DMS79 treated with DMSO at 0.1 percent for 48 hours (cell line): ENCODE results near the gene UST.
A peak's percentile ranks its signal among the peaks of the same experiment; 100 is the strongest.
"Not testable (repeated sequence)": the region's sequence is repeated elsewhere in the genome, so short reads cannot be mapped to it uniquely, and the experiment has no call there.

Experiments used
- DNase-seq: peaks from one replicate; lab custom pipeline; 2025; lab: John Stamatoyannopoulos, UW

The UST gene

GRCh38 chr6:148765898-148766808 lies 19.3 kb downstream of the UST start:
- DNase-seq, result peak; percentile 33

DNA sequence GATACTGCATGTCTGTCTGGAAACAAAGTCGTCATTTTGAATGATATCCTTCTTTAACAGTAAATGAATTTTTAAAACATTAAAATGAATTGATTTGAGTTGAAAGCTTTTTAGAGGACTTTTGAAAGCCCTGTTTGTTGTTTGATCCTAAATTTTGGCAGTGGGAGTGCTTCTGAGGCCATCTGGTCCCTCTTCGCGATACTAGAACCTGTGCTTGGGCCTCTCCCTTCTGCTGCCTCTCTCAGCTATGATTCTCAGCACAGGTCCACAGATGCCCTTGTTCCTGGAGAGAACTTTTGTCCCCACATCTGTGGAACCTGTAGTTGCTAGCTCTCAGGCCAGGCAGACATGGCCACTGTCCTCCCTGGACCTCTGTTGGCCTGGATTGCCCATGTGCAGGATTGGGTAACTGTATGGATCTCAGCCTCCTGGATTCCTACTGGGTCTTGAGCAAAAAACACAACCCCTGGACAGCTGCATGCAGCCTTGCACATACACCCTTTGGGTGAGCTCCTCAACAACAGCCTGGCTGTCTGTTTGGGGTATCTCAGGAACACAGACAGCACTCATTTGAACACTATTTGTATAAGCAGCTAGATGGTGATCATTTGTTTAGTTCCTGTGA lies 21.9 kb downstream of the UST start:
- no peak for DNase-seq

DNA sequence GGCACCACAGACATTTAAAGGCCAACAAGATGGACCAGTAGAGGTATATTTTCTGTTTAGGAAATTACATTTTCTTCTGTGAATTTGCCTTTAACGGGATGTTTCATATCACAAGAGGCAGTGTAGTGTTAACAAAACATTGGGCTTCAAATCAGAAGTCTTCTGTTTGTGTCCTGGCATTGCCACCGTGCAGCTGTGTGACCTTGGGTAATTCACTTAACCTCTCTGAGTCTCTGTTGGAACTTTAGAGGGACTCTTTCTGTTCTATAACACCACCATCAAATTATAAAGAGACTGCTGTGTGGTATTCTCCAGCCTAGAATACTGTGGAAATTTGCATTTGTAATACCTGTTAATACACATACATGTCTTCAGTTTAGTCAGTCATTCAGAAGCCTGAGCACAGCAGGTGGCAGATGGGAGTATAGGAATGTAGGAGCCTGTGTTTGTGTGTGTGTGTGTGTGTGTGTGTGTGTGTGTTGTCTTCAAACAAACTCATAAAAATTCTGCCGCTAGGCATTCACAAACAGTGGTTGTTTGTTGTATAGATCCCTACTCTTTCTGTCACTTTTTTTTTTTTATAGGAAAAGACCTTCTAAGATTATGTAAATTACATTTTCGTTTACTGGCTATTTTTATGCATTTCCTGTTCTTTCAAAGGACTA lies 22.6 kb downstream of the UST start:
- DNase-seq, result no peak

GRCh38 chr6:148770408-148771211 lies 23.8 kb downstream of the UST start:
- DNase-seq, result no peak

- peak; percentile 77 for DNase-seq
Observed at GRCh38 chr6:148771212-148771601, 24.4 kb downstream of the UST start.

GRCh38 chr6:148771896-148772554 lies 25.2 kb downstream of the UST start:
- peak; percentile 52 for DNase-seq

GRCh38 chr6:148775161-148775560 lies 28.3 kb downstream of the UST start:
- DNase-seq, result no peak

- DNase-seq, result no peak
Observed at GRCh38 chr6:148776321-148777308, 29.8 kb downstream of the UST start.

DNA sequence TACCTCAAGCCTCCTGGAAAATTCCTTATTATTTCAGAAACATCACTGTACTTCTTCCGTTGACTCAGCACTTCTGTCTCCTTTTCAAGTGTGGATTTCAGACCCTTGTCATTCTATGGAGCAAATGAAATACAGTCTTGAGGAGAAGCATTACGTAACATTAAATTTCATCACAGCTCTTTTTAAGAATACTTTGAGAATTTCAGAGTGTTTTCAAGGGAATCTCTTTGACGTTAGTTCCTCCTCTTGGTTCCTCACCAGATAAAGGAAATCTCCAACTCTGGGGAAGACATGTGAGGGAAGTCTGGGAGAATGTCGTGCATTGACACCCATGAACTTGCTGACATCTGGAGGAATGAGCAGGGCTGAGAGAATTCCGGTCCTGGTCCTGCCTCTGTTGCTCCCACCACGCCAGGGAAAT lies 32.3 kb downstream of the UST start:
- DNase-seq, result no peak

GRCh38 chr6:148780423-148780822 lies 33.6 kb downstream of the UST start:
- not testable (repeated sequence) for DNase-seq

GRCh38 chr6:148780918-148781436 lies 34.1 kb downstream of the UST start:
- no peak for DNase-seq

GRCh38 chr6:148789948-148790347 lies 43.1 kb downstream of the UST start:
- DNase-seq, result peak; percentile 48

DNA sequence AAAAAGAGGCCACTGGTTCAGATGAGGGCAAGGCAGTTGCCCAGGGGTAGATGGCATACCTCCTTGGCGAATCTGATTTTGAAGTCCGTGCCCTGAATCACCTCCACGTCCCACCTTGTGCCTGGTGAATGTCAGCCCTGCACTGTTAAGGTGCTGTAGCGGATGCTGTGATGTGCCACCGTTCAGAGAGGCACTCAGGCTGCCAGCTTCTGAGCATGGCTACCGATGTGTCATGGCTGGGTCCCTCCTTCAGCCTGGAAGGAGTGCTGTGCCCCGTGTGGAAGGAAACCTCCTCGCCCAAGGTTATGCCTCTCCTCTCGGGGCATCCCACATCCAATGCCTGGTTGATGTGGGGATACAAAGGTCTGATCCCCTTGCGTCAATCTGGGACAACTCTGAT lies 43.6 kb downstream of the UST start:
- peak; percentile 48 for DNase-seq

DNA sequence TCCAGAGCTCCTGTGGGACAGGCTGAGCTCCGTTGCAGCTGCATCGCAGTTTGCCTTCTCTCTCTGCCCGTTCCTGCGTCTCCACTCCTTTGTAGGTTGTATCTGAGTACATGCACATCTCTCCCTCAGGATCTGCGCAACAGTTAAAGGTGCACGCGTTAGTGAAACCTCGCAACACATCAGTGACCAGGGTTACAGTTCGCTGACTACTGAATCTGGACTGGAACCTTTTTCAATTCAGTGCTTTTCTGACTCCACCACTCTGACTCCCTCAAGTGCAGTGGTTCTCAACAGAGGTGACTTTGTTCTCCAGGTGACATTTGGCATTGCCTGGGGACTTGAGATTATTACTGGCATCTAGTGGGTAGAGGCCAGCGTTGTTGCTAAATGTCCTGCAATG lies 44.0 kb downstream of the UST start:
- peak; percentile 59 for DNase-seq

DNA sequence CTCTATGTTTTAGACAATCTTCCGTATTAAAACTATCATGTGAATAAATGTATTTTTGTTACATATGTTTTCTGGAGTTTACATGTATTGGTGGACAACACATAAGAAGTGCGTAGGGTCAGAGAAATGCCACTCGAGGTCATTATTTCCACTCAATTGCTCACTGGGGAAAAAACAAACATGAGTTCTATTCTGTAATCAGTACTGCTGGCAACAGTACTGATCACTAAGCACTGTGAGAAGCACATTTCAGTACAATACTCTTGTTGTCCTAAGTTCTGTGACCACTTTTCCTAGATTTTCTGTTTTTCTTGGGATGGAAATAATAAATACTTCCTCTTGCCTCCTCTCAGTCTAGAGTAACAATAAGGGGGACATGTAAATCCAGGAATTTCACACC lies 44.5 kb downstream of the UST start:
- DNase-seq, result no peak

- no peak for DNase-seq
Observed at GRCh38 chr6:148793721-148794120, 46.9 kb downstream of the UST start.

GRCh38 chr6:148794797-148795196 lies 48.0 kb downstream of the UST start:
- no peak for DNase-seq

GRCh38 chr6:148795563-148795962 lies 48.7 kb downstream of the UST start:
- DNase-seq, result no peak

GRCh38 chr6:148799647-148800046 lies 52.8 kb downstream of the UST start:
- DNase-seq, result no peak

DNA sequence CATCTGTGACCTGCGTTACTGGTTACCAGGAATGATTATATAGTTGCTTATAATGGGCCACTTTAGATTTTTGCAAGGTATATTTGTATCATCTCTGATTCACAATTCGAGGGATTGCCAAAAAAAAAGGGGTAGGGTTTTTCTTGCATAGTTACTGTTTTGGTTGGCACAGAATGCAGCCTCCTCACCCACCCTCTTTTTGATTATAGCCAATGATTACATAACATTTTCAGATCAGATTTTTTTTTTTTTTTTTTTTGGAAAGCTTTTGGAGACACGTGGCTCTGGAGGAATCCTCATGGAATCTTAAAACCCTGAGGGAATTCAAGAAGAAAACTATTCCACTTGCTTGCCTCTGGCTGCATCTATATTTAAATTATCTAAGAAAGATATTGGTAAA lies 53.7 kb downstream of the UST start:
- no peak for DNase-seq
